Activated CD8-positive, alpha-beta memory T cell treated with anti-CD3 and anti-CD28 coated beads, Interleukin-2, amount 50 U/mL, for 24 hours (primary cell): Measurements from ENCODE around the gene KLHL5.
"Not testable (repeated sequence)": the region's sequence is repeated elsewhere in the genome, so short reads cannot be mapped to it uniquely, and the experiment has no call there.

Experiments
- DNase-seq: peaks from one replicate; pipeline ENCODE4 v3.0.0-alpha.2; 2020; ENCODE audit errors: extremely low read depth

The KLHL5 gene

DNA sequence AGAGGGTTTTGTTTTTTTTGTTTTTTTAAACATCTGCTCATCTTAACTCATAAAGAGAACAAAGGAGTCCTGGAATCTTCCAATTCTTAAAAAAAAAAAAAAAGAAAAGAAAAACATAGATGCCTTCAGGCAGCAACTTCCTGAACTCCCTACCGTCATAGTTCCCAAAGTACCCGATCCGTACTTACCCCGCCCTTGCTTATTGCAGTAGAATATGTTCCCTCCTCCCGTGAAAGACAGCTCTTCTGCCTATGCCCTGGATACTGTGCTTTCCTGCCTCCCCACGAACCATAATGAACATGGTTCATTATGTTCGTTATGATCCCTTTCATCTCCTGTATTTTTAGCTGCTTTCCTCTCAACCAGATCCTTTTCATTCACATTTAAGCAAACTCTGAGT, 40.3 kb downstream of the KLHL5 start:
- DNase-seq, result no peak

DNA sequence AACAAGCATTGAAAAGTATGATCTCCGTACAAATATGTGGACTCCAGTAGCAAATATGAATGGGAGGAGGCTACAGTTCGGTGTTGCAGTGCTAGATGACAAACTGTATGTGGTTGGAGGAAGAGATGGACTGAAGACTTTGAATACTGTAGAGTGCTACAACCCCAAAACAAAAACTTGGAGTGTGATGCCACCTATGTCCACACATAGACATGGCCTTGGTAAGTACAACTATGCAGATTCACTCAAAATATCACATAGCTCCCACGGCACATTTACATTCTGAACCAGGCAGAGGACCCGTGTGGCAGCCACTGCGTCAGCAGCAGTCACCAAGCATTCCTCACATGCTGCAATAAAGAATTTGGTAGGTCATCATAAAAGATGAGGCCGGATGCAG, 41.3 kb downstream of the KLHL5 start:
- DNase-seq, result no peak

DNA sequence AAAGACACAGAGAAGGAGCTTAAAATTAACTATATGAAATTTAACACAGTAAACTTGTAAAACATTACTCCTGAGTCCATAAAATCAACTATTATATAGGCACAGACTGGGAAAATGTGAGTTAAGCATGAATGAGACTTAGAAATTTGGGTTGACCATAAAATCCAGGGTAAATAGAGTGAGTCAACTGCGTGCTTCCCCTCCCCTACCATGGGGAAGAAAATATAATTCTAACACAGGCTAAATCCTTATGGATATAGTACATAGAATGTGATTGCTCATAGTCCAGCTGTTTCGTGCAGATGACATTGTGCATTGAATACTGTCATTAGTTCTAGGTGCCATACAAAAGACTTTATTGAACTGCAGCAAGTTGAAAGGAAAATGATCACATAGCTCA, 42.2 kb downstream of the KLHL5 start:
- no peak for DNase-seq

DNA sequence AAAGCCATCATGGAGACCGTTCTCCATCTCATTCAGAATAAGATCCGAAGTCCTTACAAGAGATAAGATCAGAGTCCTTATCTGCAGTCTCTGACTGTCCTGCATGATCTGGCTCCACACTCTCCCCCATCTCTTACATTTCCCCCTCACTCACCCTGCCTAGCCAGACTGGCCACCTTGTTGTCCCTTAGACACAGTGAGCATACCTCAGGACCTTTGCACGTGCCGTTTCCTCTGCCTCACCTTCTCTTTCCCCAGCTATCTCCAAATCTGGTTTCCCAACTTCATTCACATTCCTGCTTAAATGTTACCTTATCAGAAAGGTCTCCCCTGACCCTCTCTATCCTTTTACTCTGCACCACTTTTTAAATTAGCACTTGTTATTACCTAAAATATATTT, 44.0 kb downstream of the KLHL5 start:
- no peak for DNase-seq

DNA sequence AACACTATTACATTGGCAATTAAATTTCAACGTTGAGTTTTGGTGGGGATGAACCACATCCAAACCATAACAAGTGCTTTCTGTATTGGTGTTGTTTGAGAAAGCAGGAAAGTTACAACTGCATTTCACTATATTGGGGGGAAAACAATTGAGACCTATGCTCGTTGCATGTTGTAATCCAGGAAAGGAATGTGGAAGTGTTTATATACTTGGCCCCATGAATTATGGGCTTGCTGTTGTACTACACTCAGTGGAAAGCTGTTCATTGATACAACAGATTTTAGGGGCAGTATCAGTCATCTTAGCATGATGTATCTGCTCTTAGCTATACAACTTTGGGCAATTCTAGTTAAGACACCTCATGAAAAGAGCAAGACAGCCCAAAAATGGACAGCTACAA, 52.4 kb downstream of the KLHL5 start:
- no peak for DNase-seq

DNA sequence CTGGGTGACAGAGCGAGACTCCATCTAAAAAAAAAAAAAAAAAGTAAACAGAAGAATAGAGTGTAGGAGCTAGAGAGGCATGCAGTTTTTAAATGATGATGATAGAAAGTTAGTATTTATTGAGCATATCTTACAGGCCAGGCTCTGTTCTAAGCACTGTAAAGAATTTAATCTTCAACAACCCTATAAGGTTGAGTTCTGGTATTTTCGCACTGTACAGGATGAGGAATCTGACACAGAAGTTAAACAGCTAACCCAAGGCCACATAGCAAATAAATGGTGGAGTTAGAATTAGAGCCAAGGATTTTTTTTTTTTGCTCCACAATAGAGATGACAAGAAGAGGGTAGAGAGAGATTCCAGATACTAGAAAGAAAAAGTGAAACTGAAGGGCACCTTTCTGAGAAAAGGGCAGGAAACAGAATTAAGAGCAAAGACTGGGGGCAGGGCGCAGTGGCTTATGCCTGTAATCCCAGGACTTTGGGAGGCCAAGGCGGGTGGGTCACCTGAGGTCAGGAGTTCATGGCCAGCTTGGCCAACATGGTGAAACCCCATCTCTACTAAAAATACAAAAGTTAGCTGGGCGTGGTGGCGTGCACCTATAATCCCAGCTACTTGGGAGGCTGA, 56.1 kb downstream of the KLHL5 start:
- no peak for DNase-seq

DNA sequence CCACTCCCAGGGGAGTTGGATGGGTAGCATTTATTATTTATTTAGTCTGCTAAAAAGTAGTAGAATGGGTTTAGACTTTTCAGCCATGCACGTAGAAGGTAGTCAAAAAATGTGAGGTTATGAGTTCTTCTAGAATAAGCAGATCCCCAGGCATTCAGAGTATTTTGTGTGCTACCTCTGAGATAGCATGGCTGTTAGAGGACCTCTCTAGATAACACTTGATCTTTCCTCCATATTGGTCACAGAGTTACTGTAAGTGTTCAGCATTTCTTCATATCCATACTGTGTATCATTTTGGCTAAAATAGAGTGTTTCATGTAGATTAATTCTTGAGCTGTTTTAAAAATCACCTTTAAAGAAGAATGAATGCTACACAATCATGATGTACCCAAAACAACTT, 58.4 kb downstream of the KLHL5 start:
- no peak for DNase-seq

DNA sequence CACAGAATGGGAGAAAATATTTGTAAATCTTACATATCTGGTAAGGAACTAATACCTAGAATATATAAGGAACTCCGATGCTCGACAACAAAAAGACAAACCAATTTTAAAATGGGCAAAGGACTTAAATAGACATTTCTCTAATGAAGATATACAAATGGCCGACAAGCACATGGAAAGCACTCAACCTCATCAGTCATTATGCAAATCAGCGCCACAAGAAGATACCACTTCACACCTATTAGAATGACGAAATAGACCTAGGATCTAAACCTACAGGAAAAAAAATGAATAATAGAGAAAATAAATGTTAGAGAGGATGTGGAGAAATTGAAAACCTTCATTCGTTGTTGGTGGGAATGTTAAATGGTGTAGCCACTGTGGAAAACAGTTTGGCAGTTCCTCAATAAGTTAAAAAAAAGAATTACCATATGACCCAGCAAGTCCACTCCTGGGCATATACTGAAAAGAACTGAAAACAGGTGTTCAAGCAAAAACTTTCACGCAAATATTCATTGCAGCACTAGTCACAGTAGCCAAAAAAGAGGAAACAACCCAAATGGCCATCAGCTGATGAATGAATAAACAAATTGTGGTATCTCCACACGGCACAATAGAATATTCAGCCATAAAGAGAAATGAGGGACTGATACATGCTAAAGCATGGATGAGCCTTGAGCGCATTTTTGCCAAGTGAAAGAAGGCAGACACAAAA, 63.0 kb downstream of the KLHL5 start:
- no peak for DNase-seq

DNA sequence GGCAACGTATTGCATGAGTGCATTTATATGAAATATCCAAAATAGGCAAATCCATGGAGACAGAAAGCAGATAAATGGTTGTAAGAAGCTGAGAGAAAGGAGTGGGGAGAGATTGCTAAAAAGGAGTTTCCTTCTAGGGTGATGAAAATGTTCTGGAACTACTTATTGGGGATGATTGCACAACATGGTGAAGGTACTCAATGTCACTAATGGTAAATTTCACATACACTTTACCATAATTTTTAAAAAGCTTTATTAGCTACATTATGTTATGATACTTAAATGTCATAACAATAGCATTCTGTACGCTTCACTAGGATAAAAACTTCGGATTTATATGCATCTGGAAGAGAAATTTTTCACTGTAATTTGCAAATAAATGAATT, 63.6 kb downstream of the KLHL5 start:
- no peak for DNase-seq

DNA sequence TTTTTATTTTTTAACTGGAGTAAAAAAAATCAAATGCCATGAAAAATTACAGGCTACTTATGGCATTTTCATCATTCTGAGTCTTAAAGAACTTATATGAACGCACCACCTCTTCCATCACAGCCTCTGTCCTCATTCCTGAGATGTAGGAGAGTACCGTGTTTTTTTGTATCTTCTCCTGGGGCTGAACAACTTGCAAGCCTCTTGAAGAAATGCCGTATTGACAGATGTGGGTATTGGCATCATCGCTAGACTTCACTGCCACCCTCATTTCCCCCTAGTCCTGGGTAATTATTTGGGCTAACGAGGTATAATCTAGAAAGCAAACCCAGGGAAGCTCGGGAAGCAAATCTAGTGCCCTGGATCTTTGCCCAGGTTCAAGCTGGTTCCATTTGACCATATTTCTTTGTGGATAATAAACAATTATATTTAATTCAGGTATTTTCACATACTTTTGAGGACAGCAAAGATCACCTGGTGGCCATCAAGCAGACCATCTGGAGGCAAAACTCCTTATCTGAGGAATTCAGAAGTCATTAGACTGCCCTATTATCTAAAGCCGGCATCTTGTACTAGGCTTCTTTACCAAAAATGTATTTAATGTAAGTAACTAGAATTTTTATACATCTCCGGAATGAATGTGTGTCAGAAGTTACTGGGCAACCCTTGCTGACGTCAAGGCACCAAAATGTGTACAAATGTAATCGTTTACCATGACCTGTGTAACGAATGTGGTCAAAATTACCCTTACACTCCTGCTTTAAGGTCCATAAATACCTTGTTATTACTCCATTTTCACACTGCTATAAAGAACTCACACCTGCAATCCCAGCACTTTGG, 64.4 kb downstream of the KLHL5 start:
- no peak for DNase-seq

DNA sequence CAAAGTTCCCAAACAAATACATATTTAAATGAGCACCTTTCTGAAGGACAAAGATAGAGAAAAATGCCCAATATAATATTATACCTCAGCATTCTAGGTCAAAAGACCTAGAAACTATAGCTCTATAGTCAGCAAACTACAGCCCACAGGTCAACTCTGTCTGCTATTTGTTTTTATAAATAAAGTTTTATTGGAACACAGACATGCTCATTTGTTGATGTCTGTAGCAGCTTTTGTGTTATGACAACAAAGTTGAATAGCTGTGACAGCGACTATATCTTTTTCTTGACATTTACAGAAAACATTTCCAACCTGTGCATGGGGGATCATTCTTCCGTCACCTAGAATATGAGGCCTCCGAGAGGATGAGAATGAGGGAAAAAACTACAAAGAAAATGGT, 71.6 kb downstream of the KLHL5 start:
- no peak for DNase-seq

DNA sequence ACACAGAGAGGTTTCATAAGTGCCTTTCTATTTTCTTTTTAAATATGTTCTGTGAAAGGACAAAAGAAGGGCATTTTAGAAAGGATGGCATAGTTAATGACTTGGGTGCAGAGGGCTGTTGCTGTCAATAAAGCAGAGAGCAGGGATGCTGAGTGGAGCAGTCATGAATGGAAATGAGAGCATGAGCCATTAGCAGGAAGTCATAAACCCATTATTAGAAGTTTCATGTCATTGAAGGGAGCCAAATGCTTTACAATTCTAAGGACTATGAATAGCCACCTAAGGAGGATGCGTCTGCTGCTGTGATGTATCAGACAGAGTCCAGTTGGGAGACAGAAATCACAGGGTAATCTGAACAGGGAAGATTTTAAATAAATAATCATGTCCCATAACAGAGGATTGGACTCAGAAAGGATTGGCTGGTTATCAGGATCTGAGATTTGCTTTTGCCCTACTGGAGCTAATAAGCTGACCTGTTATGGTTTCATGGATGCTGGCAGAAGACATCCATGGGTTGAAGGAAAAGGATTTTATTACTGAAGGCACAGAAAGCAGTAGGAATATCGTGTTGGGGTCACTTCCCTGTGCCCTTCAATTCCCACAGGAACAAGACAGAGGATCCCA, 72.8 kb downstream of the KLHL5 start:
- no peak for DNase-seq

DNA sequence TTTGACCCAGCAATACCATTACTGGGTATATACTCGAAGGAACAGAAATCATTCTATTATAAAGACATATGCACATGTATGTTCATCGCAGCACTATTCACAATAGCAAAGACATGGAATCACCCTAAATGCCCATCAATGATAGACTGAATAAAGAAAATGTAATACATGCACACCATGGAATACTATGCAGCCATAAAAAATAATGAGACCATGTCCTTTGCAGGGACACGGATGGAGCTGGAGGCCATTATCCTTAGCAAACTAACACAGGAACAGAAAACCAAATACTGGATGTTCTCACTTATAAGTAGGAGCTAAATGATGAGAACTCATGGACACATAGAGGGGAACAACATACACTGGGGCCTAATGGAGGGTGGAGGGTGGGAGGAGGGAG, 76.2 kb downstream of the KLHL5 start:
- not testable (repeated sequence) for DNase-seq

DNA sequence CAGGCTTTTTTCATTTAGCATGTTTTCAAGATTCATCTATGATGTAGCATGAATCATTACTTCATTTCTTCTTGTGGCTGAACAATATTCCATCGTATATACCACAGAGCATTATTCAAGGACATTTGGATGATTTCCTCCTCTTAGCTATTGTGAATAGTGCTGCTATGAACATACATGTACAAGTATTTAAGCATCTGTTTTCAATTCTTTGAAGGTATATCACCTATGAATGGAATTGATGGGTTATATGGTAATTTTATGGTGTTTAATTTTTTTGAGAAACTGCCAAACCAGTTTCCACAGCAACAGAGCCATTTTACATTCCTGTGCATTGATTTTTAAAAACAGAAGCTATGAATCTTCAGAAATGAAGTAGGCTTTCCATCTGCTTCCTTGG, 84.2 kb downstream of the KLHL5 start:
- DNase-seq, result no peak

DNA sequence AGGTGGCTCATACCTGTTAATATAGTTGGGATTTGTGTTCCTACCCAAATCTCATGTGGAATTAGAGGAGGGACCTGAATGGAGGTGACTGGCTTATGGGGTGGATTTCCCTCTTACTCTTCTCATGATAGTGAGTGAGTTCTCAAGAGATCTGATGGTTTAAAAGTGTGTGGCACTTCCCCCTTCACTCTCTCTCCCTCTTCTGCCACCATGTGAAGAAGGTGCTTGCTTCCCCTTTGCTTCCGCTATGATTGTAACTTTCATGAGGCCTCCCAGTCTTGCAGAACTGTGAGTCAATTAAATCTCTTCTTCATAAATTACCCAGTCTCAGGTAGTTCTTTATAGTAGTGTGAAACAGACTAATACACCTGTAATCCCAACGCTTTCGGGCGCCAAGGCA, 92.0 kb downstream of the KLHL5 start:
- DNase-seq, result no peak

DNA sequence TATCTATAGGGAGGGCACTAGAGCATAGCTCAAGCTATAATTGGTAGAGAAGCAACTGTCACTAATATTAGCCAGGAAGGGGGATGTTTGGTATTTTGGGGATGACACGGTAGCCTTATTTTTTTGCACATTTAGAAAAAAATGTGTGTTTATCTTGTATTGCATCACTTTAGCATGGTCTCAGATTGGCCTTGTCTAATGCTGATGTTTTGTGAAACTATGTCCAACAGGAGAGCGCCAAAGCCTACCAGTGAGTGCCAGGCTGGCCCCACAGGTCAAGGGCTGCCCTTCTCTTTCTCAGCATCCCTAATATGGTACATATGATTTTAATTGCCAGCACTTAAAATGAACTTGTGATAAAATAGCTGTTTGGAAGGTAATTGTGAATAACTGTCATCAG, 95.5 kb downstream of the KLHL5 start:
- DNase-seq, result no peak

DNA sequence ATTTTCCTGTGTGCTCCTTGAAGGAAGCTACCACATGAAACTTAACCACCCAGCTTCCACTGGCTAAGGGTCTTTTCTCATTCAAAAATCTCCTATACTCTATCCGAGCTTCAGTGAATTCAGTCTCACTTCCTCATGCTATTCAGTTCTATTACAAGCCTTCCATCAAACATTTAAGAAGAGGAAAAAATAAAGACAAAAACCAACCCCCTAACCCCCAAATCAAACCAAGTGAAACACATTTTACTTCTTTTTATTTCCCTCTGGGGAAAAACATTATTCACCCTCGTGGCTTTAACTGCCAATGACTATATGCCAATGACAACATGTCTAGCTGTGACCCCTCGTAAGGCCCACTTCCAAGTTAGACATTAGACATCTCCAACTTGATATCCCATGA, 104.1 kb downstream of the KLHL5 start:
- DNase-seq, result no peak

DNA sequence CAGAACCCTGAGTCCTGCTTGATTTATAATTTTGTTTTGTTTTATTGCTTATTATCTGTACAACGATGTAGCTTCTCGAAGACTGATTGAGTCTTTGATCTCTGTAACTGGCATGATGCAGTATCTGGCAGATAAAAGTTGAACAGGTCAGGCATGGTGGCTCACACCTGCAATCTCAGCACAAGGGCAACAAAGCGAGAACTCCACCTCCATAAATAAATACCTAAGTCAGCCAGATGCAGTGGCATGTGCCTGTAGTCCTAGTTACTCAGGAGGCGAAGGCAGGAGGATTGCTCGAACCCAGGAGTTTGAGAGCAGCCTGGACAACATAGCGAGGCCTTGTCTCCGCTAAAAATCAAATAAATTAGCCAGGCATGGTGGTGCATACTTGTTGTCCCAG, 104.6 kb downstream of the KLHL5 start:
- no peak for DNase-seq

DNA sequence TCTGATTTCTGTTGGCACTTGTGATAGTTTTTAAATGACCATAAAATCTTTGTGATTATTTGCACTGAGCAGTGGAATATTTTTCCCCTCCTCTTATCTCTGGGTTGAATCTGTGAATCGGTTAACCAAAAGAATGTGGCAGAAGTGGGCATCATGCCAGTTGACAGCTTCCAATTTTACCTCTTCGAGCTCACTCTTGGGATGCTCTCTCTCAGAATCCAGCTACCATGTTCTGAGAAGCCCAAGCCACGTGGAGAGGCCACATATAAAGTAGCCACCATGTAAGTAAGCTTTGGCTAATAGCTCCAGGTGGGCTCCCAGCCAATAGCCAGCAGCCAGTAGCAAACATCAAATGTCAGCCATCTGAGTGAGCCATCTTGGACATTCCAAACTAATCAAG, 107.4 kb downstream of the KLHL5 start:
- no peak for DNase-seq

DNA sequence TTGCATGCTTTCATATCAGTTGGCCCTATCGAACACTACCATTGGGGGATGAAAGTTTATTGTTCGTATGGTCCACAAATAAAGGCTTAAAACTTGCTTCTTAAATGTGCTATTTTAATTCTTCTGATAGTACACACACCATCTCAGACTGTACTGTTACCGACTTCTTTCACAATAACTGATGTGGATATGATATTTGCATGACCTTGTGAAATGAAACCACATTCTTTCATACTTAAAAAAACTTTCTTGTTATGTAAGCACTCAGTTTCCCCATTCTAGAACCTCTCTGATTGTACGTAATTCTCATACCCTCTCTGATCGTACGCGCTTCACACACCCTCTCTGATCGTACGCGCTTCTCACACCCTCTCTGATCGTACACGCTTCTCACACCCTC, 108.3 kb downstream of the KLHL5 start:
- DNase-seq, result no peak
